Gastrocnemius medialis (tissue), 4 donors: ENCODE results near the gene PGM2. TPM values are rescaled to one million over a fixed set of nuclear protein-coding genes. Genes with fewer than 3 reads are reported as not detected.
A peak's percentile ranks its signal among the peaks of the same experiment; 100 is the strongest.

Experiments
- ATAC-seq, 2 donors: fragments of 150-250 bp; one replicate each; pipeline ENCODE4 v1.9.1; 2016
- DNase-seq, 2 donors: peaks; one replicate each; pipeline ENCODE4 v3.0.0-alpha.2; 2019
- H3K27ac ChIP-seq, 4 donors: fragments of 200-600 bp; sonication (generic); 1 replicate in 1 of 4; 2 replicates in 3 of 4; pipeline ENCODE4 v1.5.1; 2016 to 2018; ENCODE audit warnings: mild to moderate bottlenecking in 2 of 4, moderate library complexity in 1 of 4
- H3K27me3 ChIP-seq, 3 donors: fragments of 200-600 bp; sonication (generic) in 2 of 3; 1 replicate in 1 of 3; 2 replicates in 2 of 3; pipeline versions ENCODE4 v1.5.1 to v1.6.0; 2016 to 2019; ENCODE audit warnings: mild to moderate bottlenecking in 1 of 3, moderate library complexity in 1 of 3
- H3K36me3 ChIP-seq, 2 donors: fragments of 200-600 bp; sonication (generic) in 1 of 2; one replicate each; pipeline ENCODE4 v1.5.1; 2017 to 2018
- H3K4me1 ChIP-seq, 2 donors: fragments of 200-600 bp; sonication (generic) in 1 of 2; one replicate each; pipeline ENCODE4 v1.5.1; 2016 to 2017; ENCODE audit warnings: mild to moderate bottlenecking in 2 of 2
- H3K4me3 ChIP-seq, 4 donors: fragments of 200-600 bp; sonication (generic) in 3 of 4; 1 replicate in 1 of 4; 2 replicates in 3 of 4; pipeline ENCODE4 v1.5.1; 2016 to 2019; ENCODE audit warnings: mild to moderate bottlenecking in 2 of 4
- H3K9me3 ChIP-seq, 3 donors: fragments of 200-600 bp; sonication (generic) in 2 of 3; 1 replicate in 1 of 3; 2 replicates in 2 of 3; pipeline ENCODE4 v1.5.1; 2016 to 2019
- CTCF ChIP-seq, 5 experiments: fragments of 450-650 bp in 3 of 5; fragments of 200-600 bp in 2 of 5; sonication (generic) in 2 of 5; IDR thresholded peaks in 4 of 5; conservative IDR thresholded peaks in 1 of 5; 1 replicate in 4 of 5; 2 replicates in 1 of 5; pipeline ENCODE4 v1.5.1; 2016 to 2019; ENCODE audit warnings: antibody characterized with exemption in 5 of 5, mild to moderate bottlenecking in 3 of 5, moderate library complexity in 3 of 5
- POLR2A ChIP-seq, 2 donors: fragments of 450-650 bp; IDR thresholded peaks; one replicate each; pipeline ENCODE4 v1.6.1; 2017; ENCODE audit warnings: antibody characterized with exemption in 2 of 2, mild to moderate bottlenecking in 2 of 2, moderate library complexity in 2 of 2
- in situ Hi-C, 4 donors: fragments of 200-750 bp; cut with MboI; loops; one replicate each; pipeline versions ENCODE4 v1.15.0 to v1.8.0; 2017; ENCODE audit warnings: low sequenced_read_pairs in 4 of 4
- intact Hi-C: fragments of 100-400 bp; cut with DNase I; formaldehyde crosslinking; loops from one replicate; pipeline ENCODE4 v1.15.1; 2023; ENCODE audit warnings: low total_unique reads
- total RNA-seq, 4 donors: library from RNA; depleted of rRNA; stranded (reverse); fragments of >200 nt; gene quantifications; one replicate each; pipeline versions ENCODE4 v1.1.0 to v1.2.3, GENCODE V29; 2016

The PGM2 gene
- total RNA-seq, 4 donors from 2014 or later = 0.92 to 3.7 (median 2.1) TPM

- no peaks in the 10 kb centered on the region for H3K36me3 ChIP-seq
- H3K4me3 ChIP-seq = no peak overlapping the region
- DNase-seq = no peak
- no peak for ATAC-seq
- no peak overlapping the region for H3K27ac ChIP-seq
- no peaks in the 10 kb centered on the region for H3K9me3 ChIP-seq
- TF ChIP-seq CTCF (IDR thresholded peaks at IDR 0.05 in 4 of 5, conservative IDR thresholded peaks at IDR 0.05 in 1 of 5) = no peak
- no peak for TF ChIP-seq POLR2A (IDR thresholded peaks at IDR 0.05)
- in situ Hi-C loops = no loop called here
- no peaks in the 10 kb centered on the region for H3K27me3 ChIP-seq
- peaks cover 0 to 14% of the 10 kb centered on the region in 2 donors for H3K4me1 ChIP-seq
- intact Hi-C loops = no loop called here
Observed at GRCh38 chr4:37868238-37868637, 41.8 kb downstream of the PGM2 start.

GRCh38 chr4:37872310-37872988 lies 46.0 kb downstream of the PGM2 start:
- in situ Hi-C loops (no loop called here), intact Hi-C loops (loop anchor here (5.0 kb wide), 1 partner anchor 45 kb away; the partner anchor contains the start of gene PGM2)
- Histone ChIP-seq H3K4me3 (no peak overlapping the region), H3K36me3 (no peaks in the 10 kb centered on the region), H3K27ac (no peak overlapping the region), H3K4me1 (peaks cover 0 to 15% of the 10 kb centered on the region in 2 donors), H3K27me3 (no peaks in the 10 kb centered on the region), H3K9me3 (no peaks in the 10 kb centered on the region)
- DNase-seq (no peak), ATAC-seq (no peak)
- no peak for TF ChIP-seq POLR2A (IDR thresholded peaks at IDR 0.05)
- TF ChIP-seq CTCF (IDR thresholded peaks at IDR 0.05 in 4 of 5, conservative IDR thresholded peaks at IDR 0.05 in 1 of 5) = no peak

GRCh38 chr4:37873386-37873785 lies 46.9 kb downstream of the PGM2 start:
- TF ChIP-seq CTCF (IDR thresholded peaks at IDR 0.05 in 4 of 5, conservative IDR thresholded peaks at IDR 0.05 in 1 of 5) (no peak), POLR2A (IDR thresholded peaks at IDR 0.05) (no peak)
- intact Hi-C loops (loop anchor here (5.0 kb wide), 1 partner anchor 46 kb away; the partner anchor contains the start of gene PGM2), in situ Hi-C loops (no loop called here)
- Histone ChIP-seq H3K9me3 (no peaks in the 10 kb centered on the region), H3K4me1 (peaks cover 0 to 15% of the 10 kb centered on the region in 2 donors), H3K4me3 (no peak overlapping the region), H3K27ac (peak overlapping the region in 2 of 4 donors; percentile 22 to 64), H3K36me3 (no peaks in the 10 kb centered on the region), H3K27me3 (no peaks in the 10 kb centered on the region)
- DNase-seq (no peak), ATAC-seq (peak; percentile 77 to 90)

GRCh38 chr4:37876156-37876555 lies 49.7 kb downstream of the PGM2 start:
- Histone ChIP-seq H3K9me3 (no peaks in the 10 kb centered on the region), H3K27me3 (no peaks in the 10 kb centered on the region), H3K4me3 (no peak overlapping the region), H3K4me1 (peaks cover 0 to 15% of the 10 kb centered on the region in 2 donors), H3K27ac (peak overlapping the region in 2 of 4 donors; percentile 51 to 79), H3K36me3 (no peaks in the 10 kb centered on the region)
- ATAC-seq = no peak
- TF ChIP-seq POLR2A (IDR thresholded peaks at IDR 0.05) = no peak
- TF ChIP-seq CTCF (IDR thresholded peaks at IDR 0.05 in 4 of 5, conservative IDR thresholded peaks at IDR 0.05 in 1 of 5) = no peak
- intact Hi-C loops (no loop called here), in situ Hi-C loops (no loop called here)
- DNase-seq = no peak
